Measurements from ENCODE around the gene PRKCB.

DNA sequence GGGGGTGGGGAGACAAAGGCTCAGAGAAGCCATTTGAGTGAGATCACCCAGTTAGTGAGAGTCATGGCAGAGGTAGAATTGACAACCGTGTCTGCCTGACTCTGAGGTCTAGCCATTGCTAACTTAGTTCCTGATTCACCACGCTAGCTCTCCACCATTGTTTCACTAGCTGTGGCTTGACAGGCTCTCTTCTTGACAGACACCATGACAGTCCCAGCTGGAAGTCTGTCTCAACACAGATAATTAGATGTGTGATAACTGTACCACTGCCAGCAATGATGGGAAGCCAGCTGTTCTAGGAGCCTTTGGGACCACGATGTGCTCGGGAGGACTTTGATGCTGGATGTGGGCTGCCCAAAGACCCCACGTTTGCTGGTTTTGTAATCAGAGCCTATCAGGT lies 249.9 kb downstream of the PRKCB start:
- TF ChIP-seq, protein P1, sequence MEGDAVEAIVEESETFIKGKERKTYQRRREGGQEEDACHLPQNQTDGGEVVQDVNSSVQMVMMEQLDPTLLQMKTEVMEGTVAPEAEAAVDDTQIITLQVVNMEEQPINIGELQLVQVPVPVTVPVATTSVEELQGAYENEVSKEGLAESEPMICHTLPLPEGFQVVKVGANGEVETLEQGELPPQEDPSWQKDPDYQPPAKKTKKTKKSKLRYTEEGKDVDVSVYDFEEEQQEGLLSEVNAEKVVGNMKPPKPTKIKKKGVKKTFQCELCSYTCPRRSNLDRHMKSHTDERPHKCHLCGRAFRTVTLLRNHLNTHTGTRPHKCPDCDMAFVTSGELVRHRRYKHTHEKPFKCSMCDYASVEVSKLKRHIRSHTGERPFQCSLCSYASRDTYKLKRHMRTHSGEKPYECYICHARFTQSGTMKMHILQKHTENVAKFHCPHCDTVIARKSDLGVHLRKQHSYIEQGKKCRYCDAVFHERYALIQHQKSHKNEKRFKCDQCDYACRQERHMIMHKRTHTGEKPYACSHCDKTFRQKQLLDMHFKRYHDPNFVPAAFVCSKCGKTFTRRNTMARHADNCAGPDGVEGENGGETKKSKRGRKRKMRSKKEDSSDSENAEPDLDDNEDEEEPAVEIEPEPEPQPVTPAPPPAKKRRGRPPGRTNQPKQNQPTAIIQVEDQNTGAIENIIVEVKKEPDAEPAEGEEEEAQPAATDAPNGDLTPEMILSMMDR (IDR thresholded peaks at IDR 0.05): no peak
- no peak for TF ChIP-seq POLR2A (IDR thresholded peaks at IDR 0.05)
